ENCODE measurements around the gene MYO1E.

The MYO1E gene

GRCh38 chr15:59315914-59316451, 56.7 kb downstream of the MYO1E start:
- peak; percentile 5 for DNase-seq (ENCODE audit: low spot score)

DNA sequence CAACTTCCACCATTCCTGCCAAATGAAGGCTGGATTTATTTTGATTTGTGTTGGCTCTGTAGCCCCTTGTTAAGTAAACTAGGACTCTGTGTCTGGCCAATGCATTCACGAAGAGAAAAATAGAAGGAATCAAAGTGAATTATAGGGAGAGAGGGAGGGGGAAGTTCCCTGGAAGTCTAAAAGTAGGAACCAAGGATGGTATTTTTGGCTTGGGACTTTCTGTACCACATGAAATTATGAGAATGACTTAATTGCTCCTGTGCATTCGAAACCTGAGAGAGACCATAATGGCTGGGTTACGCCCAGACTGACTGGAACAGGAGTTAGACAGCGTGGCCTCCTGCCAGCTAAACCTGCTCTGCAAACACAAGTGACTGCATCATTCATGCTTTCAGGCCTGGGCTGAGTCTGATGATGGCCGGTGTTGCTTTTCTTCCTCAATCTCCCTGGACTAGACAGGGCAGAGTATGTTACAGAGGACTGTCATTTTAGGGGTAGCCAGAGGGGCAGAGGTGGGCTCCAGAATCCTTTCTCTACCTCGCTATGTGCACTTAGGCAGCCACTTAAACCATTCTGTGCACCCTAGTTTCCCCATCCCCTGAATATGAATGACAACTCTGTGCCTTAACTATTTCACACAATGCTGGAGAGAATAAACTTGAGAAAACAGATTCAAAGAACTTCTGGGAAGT, 58.9 kb downstream of the MYO1E start:
- no peak for DNase-seq (ENCODE audit: low spot score)

- no peak for DNase-seq (ENCODE audit: low spot score)
These were observed 60.5 kb downstream of the MYO1E start for GRCh38 chr15:59312205-59312604.

DNA sequence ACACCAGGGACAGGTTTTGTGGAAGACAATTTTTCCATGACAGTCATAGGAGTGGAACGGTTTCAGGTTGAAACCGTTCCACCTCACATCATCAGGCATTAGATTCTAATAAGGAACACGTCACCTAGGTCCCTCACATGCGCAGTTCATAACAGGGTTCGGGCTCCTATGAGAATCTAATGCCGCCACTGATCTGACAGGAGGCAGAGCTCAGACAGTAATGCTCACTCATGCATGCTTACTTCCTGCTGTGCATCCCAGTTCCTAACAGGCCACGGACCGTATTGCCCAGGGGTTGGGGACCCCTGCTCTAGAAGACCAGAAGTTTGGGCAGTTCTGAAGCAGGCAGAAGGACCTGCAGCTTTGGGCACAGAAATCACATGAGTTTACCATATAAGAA, 61.5 kb downstream of the MYO1E start:
- DNase-seq (ENCODE audit: low spot score), result no peak

DNA sequence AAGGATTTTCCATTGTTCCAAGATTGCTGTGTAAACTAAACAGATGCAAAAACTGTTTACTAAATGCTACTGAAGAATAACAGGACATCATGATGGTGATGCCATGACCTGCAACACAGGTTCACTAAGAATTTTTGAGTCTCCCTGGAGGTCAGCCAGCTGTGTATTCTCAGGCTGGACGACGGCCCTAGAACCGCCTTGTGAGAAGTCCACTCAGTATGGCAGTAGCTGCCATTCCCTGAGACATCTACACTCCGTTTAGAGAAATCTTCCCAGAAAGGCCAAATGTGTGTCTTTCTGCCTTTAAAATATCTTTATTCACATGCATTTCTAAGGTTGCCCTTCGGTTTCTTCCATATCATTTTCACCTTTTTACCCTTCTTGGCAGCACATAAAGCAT, 63.3 kb downstream of the MYO1E start:
- DNase-seq (ENCODE audit: low spot score), result no peak

- no peak for DNase-seq (ENCODE audit: low spot score)
These were observed 65.5 kb downstream of the MYO1E start for GRCh38 chr15:59307165-59307537.

DNA sequence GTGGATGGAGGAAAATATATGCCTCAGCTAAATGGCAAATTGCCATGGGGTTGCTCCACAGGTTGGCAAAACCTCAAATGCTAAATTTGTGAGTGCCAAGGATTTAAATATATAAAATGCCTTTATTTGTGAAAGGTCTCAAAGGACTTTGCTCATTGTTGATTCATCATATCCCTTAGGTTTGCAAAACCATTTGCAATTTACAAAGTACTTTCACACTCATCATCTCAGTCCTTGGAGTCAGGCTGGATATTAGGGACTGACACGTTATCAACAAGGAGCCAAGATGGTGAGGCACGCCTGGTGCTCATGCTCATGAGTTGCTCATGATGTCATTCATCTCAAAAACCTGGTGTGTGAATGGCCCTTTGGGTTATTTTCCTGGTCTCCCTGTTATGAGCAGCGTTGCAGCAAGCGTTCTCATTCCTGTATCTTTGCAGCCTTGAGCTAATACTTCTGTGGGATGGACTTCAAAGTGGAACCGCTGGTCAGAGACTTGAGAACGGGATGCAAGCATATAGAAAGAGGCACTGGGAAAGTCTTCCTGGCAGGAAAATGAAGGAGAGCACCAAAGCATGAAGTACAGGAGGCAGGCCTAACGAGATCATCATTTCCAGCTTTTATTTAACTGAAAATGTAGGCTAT, 66.0 kb downstream of the MYO1E start:
- DNase-seq (ENCODE audit: low spot score), result no peak

GRCh38 chr15:59304807-59305206, 67.9 kb downstream of the MYO1E start:
- DNase-seq (ENCODE audit: low spot score), result no peak

DNA sequence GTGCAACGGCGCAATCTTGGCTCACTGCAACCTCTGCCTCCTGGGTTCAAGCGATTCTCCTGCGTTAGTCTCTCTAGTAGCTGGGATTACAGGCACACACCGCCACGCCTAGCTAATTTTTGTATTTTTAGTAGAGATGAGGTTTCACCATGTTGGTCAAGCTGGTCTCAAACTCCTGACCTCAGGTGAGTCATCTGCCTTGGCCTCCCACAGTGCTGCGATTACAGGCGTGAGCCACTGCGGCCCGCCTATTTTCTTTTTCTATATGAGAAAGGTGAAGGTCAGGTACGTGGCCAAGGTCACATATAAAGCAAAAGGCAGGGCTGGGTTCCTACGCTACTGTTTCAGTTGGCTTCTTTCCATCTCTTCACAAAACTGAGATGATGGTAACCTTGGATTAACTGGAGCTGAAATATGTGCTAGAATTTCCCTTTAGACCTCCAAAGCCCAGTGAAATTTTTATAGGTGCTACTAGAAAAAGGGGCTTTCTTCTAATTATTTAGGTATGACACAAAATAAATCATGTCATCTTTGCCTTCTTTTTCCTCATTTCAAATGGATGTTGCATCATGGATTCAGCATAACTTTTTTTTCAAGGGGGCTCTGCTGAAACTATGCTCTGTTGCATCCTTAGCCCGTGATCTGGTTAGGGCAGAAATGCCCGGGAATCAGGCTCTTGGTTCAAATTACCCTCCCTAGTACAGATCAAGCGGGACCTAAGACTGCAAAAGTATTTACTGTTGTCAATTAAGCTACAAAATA, 68.5 kb downstream of the MYO1E start:
- no peak for DNase-seq (ENCODE audit: low spot score)

- no peak for DNase-seq (ENCODE audit: low spot score)
These were observed 69.0 kb downstream of the MYO1E start for GRCh38 chr15:59303633-59304032.

DNA sequence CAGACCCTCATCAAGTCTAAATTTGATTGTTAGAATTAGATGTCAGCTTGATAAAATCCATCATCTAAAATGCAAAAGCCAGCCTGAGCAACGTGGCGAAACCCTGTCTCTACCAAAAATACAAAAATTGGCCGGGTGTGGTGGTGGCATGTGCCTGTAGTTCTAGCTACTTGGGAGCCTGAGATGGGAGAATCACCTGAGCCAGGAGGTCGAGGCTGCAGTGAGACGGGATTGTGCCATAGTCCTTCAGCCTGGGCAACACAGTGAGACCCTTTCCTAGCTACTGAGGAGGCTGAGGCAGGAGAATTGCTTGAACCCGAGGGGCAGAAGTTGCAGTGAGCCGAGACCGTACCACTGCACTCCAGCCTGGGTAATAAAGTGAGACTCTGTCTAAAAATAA, 69.5 kb downstream of the MYO1E start:
- no peak for DNase-seq (ENCODE audit: low spot score)

- no peak for DNase-seq (ENCODE audit: low spot score)
These were observed 71.1 kb downstream of the MYO1E start for GRCh38 chr15:59301527-59301926.

- DNase-seq (ENCODE audit: low spot score), result no peak
These were observed 72.0 kb downstream of the MYO1E start for GRCh38 chr15:59300618-59301139.

- peak; percentile 5 for DNase-seq (ENCODE audit: low spot score)
These were observed 72.6 kb downstream of the MYO1E start for GRCh38 chr15:59299929-59300617.

- DNase-seq (ENCODE audit: low spot score), result no peak
These were observed 73.8 kb downstream of the MYO1E start for GRCh38 chr15:59298854-59299250.

- DNase-seq (ENCODE audit: low spot score), result no peak
These were observed 74.3 kb downstream of the MYO1E start for GRCh38 chr15:59298225-59298853.

DNA sequence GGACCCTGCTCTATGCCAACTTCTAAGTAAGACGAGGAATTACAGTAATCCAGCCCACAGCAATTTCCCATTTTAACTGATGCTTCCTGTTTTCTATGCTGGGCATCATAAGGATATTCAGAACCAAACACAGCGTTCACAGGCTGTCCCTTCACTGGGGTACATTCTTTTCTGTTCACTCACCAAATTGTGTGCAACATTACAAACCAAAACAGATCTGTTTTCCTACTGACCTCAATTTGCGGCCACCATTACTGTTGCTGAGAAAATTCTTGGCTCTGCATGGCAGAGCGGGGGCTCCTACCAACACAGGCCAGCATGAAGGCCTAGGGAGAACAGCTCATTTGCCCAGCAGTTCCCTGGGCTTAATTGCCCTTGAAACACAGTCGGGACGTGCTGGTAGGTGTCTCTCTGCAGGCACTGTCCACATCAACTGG, 76.5 kb downstream of the MYO1E start:
- no peak for DNase-seq (ENCODE audit: low spot score)

DNA sequence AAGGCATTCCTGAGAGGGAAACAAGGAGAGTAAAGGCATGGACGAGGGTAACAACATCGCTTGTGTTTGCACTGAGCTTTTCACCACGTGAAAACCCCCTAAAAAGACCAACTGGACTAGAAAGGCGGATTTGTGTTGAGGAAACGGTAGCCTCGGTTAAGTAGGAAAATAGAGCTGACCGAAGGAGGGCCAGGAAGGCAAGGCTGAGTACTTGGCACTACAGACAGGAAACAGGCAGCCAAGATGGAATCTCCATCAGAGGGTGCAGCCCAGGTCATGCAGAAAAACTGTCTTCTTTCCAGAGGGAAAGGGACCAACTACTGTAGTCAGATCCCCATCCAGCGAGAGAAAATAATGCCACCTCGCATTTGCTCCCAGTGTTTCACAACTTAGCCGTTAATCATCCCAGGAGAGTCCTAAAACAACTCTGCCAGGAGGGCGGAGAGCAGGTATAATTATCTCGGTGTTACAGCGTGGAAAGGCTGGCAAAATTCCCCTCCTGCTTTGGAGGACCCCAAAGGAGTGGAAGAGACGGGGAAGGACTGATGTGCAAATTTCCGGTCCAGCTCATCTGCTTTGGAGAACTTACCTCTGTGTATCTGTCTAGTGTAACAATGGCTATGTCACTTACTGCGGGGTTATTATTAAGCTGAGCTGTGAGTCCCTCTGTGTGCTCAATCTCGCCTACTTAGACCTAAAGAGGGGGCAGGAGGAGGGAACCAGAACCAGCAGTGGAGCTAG, 77.2 kb downstream of the MYO1E start:
- no peak for DNase-seq (ENCODE audit: low spot score)

DNA sequence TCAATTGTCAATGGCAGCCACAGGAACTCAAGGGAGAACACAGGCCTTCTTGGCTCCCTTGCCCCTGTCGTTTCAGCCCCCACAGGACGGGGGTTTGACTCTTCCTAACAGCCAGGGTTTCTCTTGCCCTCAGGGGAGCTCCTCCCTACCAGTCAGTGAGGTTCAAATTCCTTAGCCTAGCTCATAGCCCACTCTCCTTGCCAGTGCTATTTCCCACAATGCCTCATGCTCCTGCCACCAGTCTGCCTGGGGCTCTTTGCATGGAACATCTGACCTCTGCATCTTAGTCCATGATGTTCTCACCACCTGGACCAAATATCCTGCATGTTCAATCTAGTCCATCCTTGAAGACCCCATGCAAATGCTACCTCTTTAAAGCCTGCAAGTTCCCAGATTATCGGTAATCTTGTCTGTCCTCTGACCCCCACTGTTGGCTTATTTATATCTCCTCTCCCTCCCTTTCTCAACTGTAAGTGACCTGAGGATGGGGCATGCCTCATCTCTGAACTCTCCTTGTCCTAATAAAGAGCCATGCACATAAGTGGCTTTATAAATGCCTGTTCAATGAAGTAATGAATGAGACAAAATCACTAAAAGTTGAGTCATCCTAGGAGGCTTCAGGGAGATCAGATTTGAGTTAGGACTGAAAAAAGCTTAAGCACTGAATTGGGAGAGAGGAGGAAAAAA, 78.0 kb downstream of the MYO1E start:
- no peak for DNase-seq (ENCODE audit: low spot score)

- peak; percentile 5 for DNase-seq (ENCODE audit: low spot score)
These were observed 80.1 kb downstream of the MYO1E start for GRCh38 chr15:59292442-59293151.
